Measurements from ENCODE around the gene OTUB2. TPM values are rescaled to one million over a fixed set of nuclear protein-coding genes. Genes with fewer than 3 reads are reported as not detected.

OTUB2 gene
- total RNA-seq, 4 donors from 2014 or later: 0.21 to 0.66 (median 0.60) TPM; not detected in 1

DNA sequence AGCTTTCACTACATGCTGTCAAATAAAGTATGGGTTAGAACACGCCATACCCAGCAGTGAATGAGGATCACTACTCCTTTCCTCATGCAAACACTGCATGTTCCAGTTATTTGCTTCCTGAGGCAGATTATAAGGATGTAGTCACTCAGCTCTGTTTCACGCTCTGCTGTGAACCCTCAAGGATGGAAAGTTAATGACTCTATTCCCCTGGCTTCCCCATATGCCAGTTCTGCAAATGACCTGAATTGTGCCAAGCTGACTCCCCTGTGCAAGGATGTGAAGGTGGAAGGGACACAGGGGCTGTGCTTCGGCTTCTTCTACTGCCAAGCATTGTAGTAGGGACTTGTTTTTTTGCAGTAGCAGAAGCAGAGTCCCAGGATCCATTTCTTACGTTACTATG, 61.8 kb downstream of the OTUB2 start:
- Histone ChIP-seq H3K36me3 (no peaks in the 10 kb centered on the region), H3K27me3 (no peaks in the 10 kb centered on the region)

DNA sequence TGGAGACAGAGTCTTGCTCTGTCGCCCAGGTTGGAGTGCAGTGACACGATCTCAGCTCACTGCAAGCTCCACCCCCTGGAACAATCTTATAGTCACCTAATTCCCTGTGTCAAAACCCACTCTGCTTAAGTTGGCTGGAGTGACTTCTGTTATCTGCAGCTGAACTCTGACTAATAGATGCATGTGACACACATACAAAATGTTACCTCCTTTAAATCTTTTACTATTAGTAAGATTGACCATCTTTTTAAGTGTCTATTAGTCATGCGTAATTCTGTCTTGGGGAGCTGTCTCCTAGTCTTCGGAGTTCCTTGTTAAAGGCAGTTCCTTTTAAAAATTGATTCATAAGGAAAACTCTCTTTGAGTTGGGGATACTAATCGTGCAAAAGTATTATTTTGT, 62.4 kb downstream of the OTUB2 start:
- TF ChIP-seq CTCF (IDR thresholded peaks at IDR 0.05) (no peak), POLR2A (IDR thresholded peaks at IDR 0.05) (no peak), EP300 (IDR thresholded peaks at IDR 0.05) (no peak)
- no peaks in the 10 kb centered on the region for H3K4me1 ChIP-seq
- no peaks in the 10 kb centered on the region for H3K27me3 ChIP-seq
- no peak overlapping the region for H3K4me3 ChIP-seq
- no peaks in the 10 kb centered on the region for H3K36me3 ChIP-seq
- H3K27ac ChIP-seq: no peak overlapping the region
- 88 to 94% methylated on average over 5 of the region's 5 CpGs for WGBS, 2 donors
- DNase-seq (ENCODE audit: low spot score in 2 of 2): no peak
- H3K9me3 ChIP-seq: no peaks in the 10 kb centered on the region

More for the DNA sequence above, 61.8 kb downstream of the OTUB2 start:
- H3K9me3 ChIP-seq: no peaks in the 10 kb centered on the region
- no peak overlapping the region for H3K27ac ChIP-seq
- no peak for DNase-seq (ENCODE audit: low spot score in 2 of 2)
- H3K4me1 ChIP-seq: no peaks in the 10 kb centered on the region
- 98 to 99% methylated on average over 4 of the region's 4 CpGs for WGBS, 2 donors
- no peak overlapping the region for H3K4me3 ChIP-seq
- TF ChIP-seq CTCF (IDR thresholded peaks at IDR 0.05): no peak
- no peak for TF ChIP-seq POLR2A (IDR thresholded peaks at IDR 0.05)
- TF ChIP-seq EP300 (IDR thresholded peaks at IDR 0.05): no peak

GRCh38 chr14:94089479-94089878, 63.3 kb downstream of the OTUB2 start:
- 92 to 95% methylated on average over 4 of the region's 4 CpGs for WGBS, 2 donors
- no peak overlapping the region for H3K4me3 ChIP-seq
- no peaks in the 10 kb centered on the region for H3K4me1 ChIP-seq
- no peak overlapping the region for H3K27ac ChIP-seq
- H3K36me3 ChIP-seq: no peaks in the 10 kb centered on the region
- DNase-seq (ENCODE audit: low spot score in 2 of 2): no peak
- TF ChIP-seq POLR2A (IDR thresholded peaks at IDR 0.05) (no peak), EP300 (IDR thresholded peaks at IDR 0.05) (no peak), CTCF (IDR thresholded peaks at IDR 0.05) (no peak)
- H3K27me3 ChIP-seq: no peaks in the 10 kb centered on the region
- H3K9me3 ChIP-seq: no peaks in the 10 kb centered on the region

GRCh38 chr14:94093418-94093817, 67.3 kb downstream of the OTUB2 start:
- no peaks in the 10 kb centered on the region for H3K4me1 ChIP-seq
- H3K4me3 ChIP-seq: no peak overlapping the region
- TF ChIP-seq POLR2A (IDR thresholded peaks at IDR 0.05) (no peak), EP300 (IDR thresholded peaks at IDR 0.05) (no peak), CTCF (IDR thresholded peaks at IDR 0.05) (no peak)
- DNase-seq (ENCODE audit: low spot score in 2 of 2): no peak
- no peak overlapping the region for H3K27ac ChIP-seq
- H3K9me3 ChIP-seq: no peaks in the 10 kb centered on the region
- peaks cover 0 to 17% (median 0%) of the 10 kb centered on the region in 3 donors for H3K36me3 ChIP-seq
- 92 to 95% methylated on average over 2 of the region's 2 CpGs for WGBS, 2 donors
- H3K27me3 ChIP-seq: no peaks in the 10 kb centered on the region

GRCh38 chr14:94097091-94097490, 71.0 kb downstream of the OTUB2 start:
- DNase-seq (ENCODE audit: low spot score in 2 of 2): no peak
- peaks cover 0 to 26% (median 0%) of the 10 kb centered on the region in 3 donors for H3K36me3 ChIP-seq
- no peak overlapping the region for H3K27ac ChIP-seq
- no peaks in the 10 kb centered on the region for H3K9me3 ChIP-seq
- WGBS, 2 donors: 90 to 93% methylated on average over 4 of the region's 4 CpGs
- H3K27me3 ChIP-seq: no peaks in the 10 kb centered on the region
- H3K4me3 ChIP-seq: no peak overlapping the region
- TF ChIP-seq EP300 (IDR thresholded peaks at IDR 0.05) (no peak), CTCF (IDR thresholded peaks at IDR 0.05) (no peak), POLR2A (IDR thresholded peaks at IDR 0.05) (no peak)
- no peaks in the 10 kb centered on the region for H3K4me1 ChIP-seq

Other genes with a start within 250 kb of the OTUB2 start
- 10 to 100 TPM; 21.1 to 46.8 (median 35.3) TPM for gene PRIMA1, start 237.9 kb upstream of the OTUB2 start, total RNA-seq
- not detected for gene FAM181A, start 99.0 kb upstream of the OTUB2 start, total RNA-seq
- 1 to 10 TPM in 2 of 4 donors, under 1 TPM in 1, not detected in 1; 0.60 to 2.1 (median 1.8) TPM for gene ASB2, start 49.8 kb upstream of the OTUB2 start, total RNA-seq
- gene CCDC197, start 29.0 kb upstream of the OTUB2 start, total RNA-seq: not detected
- 100 to 1,000 TPM; 116 to 170 (median 151) TPM for gene DDX24, start 54.9 kb downstream of the OTUB2 start, total RNA-seq
- gene IFI27L1, start 55.0 kb downstream of the OTUB2 start, total RNA-seq: 10 to 100 TPM in 2 of 4 donors, 1 to 10 TPM in 2; 2.7 to 14.6 (median 7.2) TPM
- 100 to 1,000 TPM; 118 to 502 (median 368) TPM for gene IFI27, start 84.4 kb downstream of the OTUB2 start, total RNA-seq
- gene IFI27L2, start 103.3 kb downstream of the OTUB2 start, total RNA-seq: 100 to 1,000 TPM in 3 of 4 donors, 10 to 100 TPM in 1; 76.8 to 146 (median 129) TPM
- 1 to 10 TPM; 1.2 to 9.0 (median 3.4) TPM for gene PPP4R4, start 148.0 kb downstream of the OTUB2 start, total RNA-seq